Suprapubic skin (tissue), 4 donors: ENCODE results near the gene SQSTM1. TPM values are rescaled to one million over a fixed set of nuclear protein-coding genes. Genes with fewer than 3 reads are reported as not detected.
A peak's percentile ranks its signal among the peaks of the same experiment; 100 is the strongest.

Source experiments
- DNase-seq, 2 donors: peaks; one replicate each; pipeline ENCODE4 v3.0.0-alpha.2; 2019; ENCODE audit warnings: low spot score in 2 of 2
- H3K27ac ChIP-seq: fragments of 200-600 bp; sonication (generic); one replicate; pipeline ENCODE4 v1.5.1; 2019
- H3K27me3 ChIP-seq: fragments of 200-600 bp; sonication (generic); one replicate; pipeline ENCODE4 v1.5.1; 2019
- H3K36me3 ChIP-seq: fragments of 200-600 bp; sonication (generic); one replicate; pipeline ENCODE4 v1.5.1; 2019
- H3K4me1 ChIP-seq: fragments of 200-600 bp; sonication (generic); one replicate; pipeline ENCODE4 v1.5.1; 2019
- H3K4me3 ChIP-seq: fragments of 200-600 bp; sonication (generic); one replicate; pipeline ENCODE4 v1.5.1; 2019; ENCODE audit warnings: mild to moderate bottlenecking
- H3K9me3 ChIP-seq: fragments of 200-600 bp; sonication (generic); one replicate; pipeline ENCODE4 v1.5.1; 2019
- EP300 ChIP-seq: sonication (generic); formaldehyde crosslinking; IDR thresholded peaks from one replicate; pipeline ENCODE4 v1.6.1; 2017; ENCODE audit warnings: antibody characterized with exemption
- POLR2A ChIP-seq, 2 donors: fragments of 450-650 bp; IDR thresholded peaks; one replicate each; pipeline ENCODE4 v1.6.1; 2017; ENCODE audit warnings: antibody characterized with exemption in 2 of 2, mild to moderate bottlenecking in 2 of 2, moderate library complexity in 2 of 2
- POLR2AphosphoS5 ChIP-seq, 3 donors: sonication (generic); formaldehyde crosslinking; IDR thresholded peaks; one replicate each; pipeline ENCODE4 v1.6.1; 2017; ENCODE audit warnings: antibody characterized with exemption in 3 of 3
- WGBS: methylation state at CpG from one replicate; pipeline ENCODE4 v1.1.5; 2018; 5-methylcytosine and 5-hydroxymethylcytosine counted together
- total RNA-seq, 4 donors: library from RNA; depleted of rRNA; stranded (reverse); fragments of >200 nt; gene quantifications; one replicate each; pipeline ENCODE4 v1.1.0, GENCODE V29; 2016
- TF ChIP-seq, protein P1 (sequence below), 2 donors: fragments of 200-600 bp in 1 of 2; fragments of 450-650 bp in 1 of 2; sonication (generic) in 1 of 2; IDR thresholded peaks; one replicate each; pipeline ENCODE4 v1.5.1; 2016 to 2019; ENCODE audit warnings: antibody characterized with exemption in 2 of 2, mild to moderate bottlenecking in 1 of 2, moderate library complexity in 1 of 2

Gene SQSTM1
- total RNA-seq, 4 donors from 2014 or later = 183 to 282 (median 265) TPM

DNA sequence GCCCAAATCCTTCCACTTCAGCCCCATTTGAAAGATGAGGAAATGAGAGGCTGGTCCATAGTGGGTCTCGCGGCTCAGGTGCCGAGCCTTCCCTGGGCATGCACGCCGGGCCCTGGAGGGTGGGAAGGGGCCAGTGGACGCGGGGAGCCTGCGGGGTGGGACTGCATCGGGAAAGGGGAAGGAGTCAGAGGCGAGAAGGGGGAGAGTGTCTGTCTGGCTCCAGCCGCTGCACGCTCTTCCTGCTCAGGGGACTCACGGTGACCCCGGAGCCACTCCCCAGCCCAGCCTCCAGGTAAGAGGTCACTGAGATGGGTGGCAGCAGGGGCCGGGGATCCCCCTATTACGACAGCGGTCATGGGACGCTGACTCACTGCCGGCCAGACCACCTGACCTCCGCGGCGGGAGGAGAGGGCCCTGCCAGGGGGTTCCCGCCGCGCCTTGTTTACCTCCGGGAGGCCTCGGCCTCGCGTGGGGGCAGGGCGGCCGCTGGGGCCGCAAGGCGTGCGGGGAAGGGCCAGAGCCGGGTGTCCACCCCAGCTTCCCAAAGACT is 1.9 kb upstream of the SQSTM1 start:
- DNase-seq = peak; percentile 97
- TF ChIP-seq EP300 = peak; percentile 55
- TF ChIP-seq POLR2A (IDR thresholded peaks at IDR 0.05) = no peak
- TF ChIP-seq, protein P1, sequence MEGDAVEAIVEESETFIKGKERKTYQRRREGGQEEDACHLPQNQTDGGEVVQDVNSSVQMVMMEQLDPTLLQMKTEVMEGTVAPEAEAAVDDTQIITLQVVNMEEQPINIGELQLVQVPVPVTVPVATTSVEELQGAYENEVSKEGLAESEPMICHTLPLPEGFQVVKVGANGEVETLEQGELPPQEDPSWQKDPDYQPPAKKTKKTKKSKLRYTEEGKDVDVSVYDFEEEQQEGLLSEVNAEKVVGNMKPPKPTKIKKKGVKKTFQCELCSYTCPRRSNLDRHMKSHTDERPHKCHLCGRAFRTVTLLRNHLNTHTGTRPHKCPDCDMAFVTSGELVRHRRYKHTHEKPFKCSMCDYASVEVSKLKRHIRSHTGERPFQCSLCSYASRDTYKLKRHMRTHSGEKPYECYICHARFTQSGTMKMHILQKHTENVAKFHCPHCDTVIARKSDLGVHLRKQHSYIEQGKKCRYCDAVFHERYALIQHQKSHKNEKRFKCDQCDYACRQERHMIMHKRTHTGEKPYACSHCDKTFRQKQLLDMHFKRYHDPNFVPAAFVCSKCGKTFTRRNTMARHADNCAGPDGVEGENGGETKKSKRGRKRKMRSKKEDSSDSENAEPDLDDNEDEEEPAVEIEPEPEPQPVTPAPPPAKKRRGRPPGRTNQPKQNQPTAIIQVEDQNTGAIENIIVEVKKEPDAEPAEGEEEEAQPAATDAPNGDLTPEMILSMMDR (IDR thresholded peaks at IDR 0.05) = no peak
- peak; percentile 87 to 98 (median 89) for TF ChIP-seq POLR2AphosphoS5 (IDR thresholded peaks at IDR 0.05)
- Histone ChIP-seq H3K4me1 (peaks cover 59% of the 10 kb centered on the region), H3K9me3 (no peaks in the 10 kb centered on the region), H3K27ac (peak overlapping the region; percentile 99), H3K4me3 (peak overlapping the region; percentile 98), H3K36me3 (peaks cover 15% of the 10 kb centered on the region), H3K27me3 (no peaks in the 10 kb centered on the region)
- WGBS = 0% methylated on average over 2 of the region's 35 CpGs

DNA sequence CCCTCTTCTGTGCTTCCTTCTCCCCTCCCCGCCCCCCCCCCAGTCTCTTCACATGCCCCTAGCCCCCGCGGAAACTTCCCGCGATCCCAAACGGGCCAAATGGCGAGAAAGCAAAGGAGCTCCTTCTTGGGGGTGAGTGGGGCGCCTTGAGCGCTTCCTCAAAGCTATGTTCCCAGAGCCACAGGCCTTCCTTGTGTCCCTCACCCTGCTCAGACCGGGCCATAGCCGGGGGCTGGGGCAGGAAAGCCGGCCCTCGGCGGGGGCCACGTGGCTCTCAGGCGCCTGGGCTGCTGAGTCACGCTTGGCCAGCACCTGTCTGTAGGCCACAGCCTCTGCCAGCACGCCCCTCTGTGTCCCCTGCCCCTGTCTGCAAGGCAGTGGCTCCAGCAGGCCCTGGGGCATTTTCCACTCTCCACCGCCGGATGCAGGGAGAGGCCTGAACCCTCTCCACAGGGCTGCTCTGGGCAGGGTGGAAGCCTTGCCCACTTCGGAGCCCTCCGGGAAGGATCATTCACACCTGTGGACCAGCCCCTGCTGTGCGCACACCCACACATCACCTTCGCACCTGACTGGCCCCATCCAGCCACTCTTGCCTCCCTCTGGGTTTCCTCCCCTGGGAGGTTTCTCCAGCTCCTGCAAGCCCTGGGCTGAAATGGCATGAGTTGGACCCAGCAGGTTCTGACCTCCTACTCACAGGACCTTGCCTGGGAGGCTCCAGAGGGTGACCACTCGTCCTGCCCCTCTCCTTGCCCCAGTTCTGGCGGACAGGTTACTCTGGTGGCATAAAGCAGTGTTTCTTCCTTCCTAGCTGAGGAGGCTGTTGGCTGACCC is 1.2 kb upstream of the SQSTM1 start:
- Histone ChIP-seq H3K36me3 (peaks cover 21% of the 10 kb centered on the region), H3K9me3 (no peaks in the 10 kb centered on the region), H3K27ac (peak overlapping the region; percentile 99), H3K27me3 (no peaks in the 10 kb centered on the region), H3K4me3 (peak overlapping the region; percentile 98), H3K4me1 (peaks cover 66% of the 10 kb centered on the region)
- no peak for DNase-seq
- TF ChIP-seq POLR2AphosphoS5 (IDR thresholded peaks at IDR 0.05) (no peak), POLR2A (IDR thresholded peaks at IDR 0.05) (no peak), EP300 (no peak)
- TF ChIP-seq, protein P1 (IDR thresholded peaks at IDR 0.05) = no peak
- WGBS = no CpG with 5 or more reads among the region's 26 CpGs

DNA sequence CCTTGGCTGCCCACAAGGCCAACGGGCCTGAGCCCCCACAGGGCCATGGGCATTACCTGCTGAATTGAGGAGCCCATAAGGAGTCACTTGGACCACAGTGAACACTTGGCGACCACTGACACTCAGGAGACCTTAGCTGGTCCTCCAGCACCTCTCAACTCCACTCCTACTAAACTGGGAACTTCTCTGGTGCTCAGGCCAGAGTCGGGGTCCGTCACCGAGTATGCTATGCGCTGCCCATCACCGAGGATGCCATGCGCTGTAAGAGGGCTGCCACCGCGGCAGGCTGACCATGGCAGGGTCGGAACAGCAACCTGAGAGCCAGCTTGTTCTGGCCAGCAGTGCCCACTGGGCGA is 600 bp upstream of the SQSTM1 start:
- no peak for DNase-seq
- no peak for TF ChIP-seq POLR2A (IDR thresholded peaks at IDR 0.05)
- TF ChIP-seq POLR2AphosphoS5 (IDR thresholded peaks at IDR 0.05) = peak in 1 of 3 donors; percentile 8
- no peaks in the 10 kb centered on the region for H3K27me3 ChIP-seq
- H3K36me3 ChIP-seq = peaks cover 25% of the 10 kb centered on the region
- peak overlapping the region; percentile 99 for H3K27ac ChIP-seq
- no peaks in the 10 kb centered on the region for H3K9me3 ChIP-seq
- peak overlapping the region; percentile 98 for H3K4me3 ChIP-seq
- 0% methylated on average over 2 of the region's 12 CpGs for WGBS
- H3K4me1 ChIP-seq = peaks cover 72% of the 10 kb centered on the region

DNA sequence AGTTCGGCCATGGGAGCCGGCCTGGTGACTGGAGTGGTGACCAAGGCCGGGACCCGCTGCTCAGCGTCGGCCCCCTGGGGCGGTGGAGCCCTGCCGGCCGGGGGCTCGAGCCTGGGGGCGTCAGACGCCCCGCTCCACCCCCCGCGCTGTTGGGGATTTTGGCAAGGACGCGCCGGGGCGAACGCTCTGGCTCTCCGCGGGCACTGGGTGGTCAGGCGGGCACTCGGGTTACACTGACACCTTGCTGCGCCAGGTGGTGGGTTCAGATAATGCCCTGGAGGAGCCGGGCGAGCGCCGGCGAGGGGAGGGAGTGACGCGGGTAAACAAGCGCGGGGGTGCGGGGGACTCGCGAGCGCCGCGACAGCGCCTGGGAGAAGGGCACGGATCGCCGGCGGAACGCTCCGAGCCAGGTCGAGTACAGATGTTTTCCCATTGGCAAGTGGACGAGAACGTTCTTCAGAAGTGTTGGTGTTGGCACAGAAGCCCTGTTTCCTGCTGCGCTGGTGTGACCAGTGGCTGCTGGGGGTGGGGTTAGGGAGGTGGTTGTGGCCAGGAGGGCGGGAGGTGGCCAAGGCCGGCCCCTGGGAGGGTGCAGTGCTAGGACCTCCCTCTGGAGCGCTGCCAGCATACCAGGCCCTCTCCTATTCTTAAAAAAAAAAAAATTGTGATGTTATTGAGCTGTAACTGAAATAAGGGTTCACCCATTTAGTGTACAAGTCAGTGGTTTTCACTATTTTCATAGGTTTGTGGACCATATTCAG is 773 bp downstream of the SQSTM1 start:
- peak overlapping the region; percentile 99 for H3K27ac ChIP-seq
- no peaks in the 10 kb centered on the region for H3K9me3 ChIP-seq
- DNase-seq = peak; percentile 98
- WGBS = under 1% methylated on average over 40 of the region's 54 CpGs
- TF ChIP-seq, protein P1 (IDR thresholded peaks at IDR 0.05) = no peak
- TF ChIP-seq POLR2A (IDR thresholded peaks at IDR 0.05) (peak in 1 of 2 donors; percentile 91), POLR2AphosphoS5 (IDR thresholded peaks at IDR 0.05) (peak; percentile 56 to 81 (median 74)), EP300 (no peak)
- H3K27me3 ChIP-seq = no peaks in the 10 kb centered on the region
- H3K4me3 ChIP-seq = peak overlapping the region; percentile 98
- H3K4me1 ChIP-seq = peaks cover 79% of the 10 kb centered on the region
- H3K36me3 ChIP-seq = peaks cover 39% of the 10 kb centered on the region

DNA sequence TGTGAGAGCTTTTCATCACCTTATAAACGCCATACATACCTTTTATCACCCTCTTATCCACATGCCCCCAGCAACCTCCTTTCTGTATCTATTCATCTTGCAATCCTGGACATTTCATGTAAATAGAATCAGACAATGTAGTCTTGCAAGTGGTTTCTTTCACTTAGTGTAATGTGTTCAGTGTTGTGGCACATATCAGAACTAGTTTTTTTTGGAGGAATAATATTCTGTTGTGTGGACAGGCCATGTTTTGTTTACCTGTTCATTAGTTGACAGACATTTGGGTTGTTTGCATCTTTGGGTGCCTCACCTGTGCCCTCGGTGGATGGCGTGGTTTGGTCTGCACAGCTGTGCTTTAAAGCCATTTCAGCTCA is 1.3 kb downstream of the SQSTM1 start:
- Histone ChIP-seq H3K4me3 (peak overlapping the region; percentile 98), H3K4me1 (peaks cover 78% of the 10 kb centered on the region), H3K36me3 (peaks cover 45% of the 10 kb centered on the region), H3K27ac (peak overlapping the region; percentile 99), H3K9me3 (no peaks in the 10 kb centered on the region), H3K27me3 (no peaks in the 10 kb centered on the region)
- WGBS = 38% methylated on average over 3 of the region's 3 CpGs
- TF ChIP-seq EP300 (no peak), POLR2A (IDR thresholded peaks at IDR 0.05) (no peak), POLR2AphosphoS5 (IDR thresholded peaks at IDR 0.05) (no peak)
- TF ChIP-seq, protein P1 (IDR thresholded peaks at IDR 0.05) = no peak
- no peak for DNase-seq
